ENCODE data around the gene MCHR2.

Gene MCHR2

GRCh38 chr6:99951016-99951805, 42.8 kb downstream of the MCHR2 start:
- Histone ChIP-seq H3K4me1 (no peaks in the 10 kb centered on the region), H3K4me2 (ENCODE audit: low read length) (no peak overlapping the region), H3K27me3 (ENCODE audit: control insufficient read depth, insufficient read depth, low read length) (no peaks in the 10 kb centered on the region), H3K27ac (no peak overlapping the region), H3K9ac (no peak overlapping the region), H3K9me3 (ENCODE audit: control insufficient read depth, low read length) (no peaks in the 10 kb centered on the region), H3K4me3 (ENCODE audit: low read depth, low read length) (no peak overlapping the region), H2AFZ (no peak overlapping the region), H3K79me2 (no peaks in the 10 kb centered on the region), H3K36me3 (ENCODE audit: control insufficient read depth, insufficient read depth, low read length) (no peaks in the 10 kb centered on the region)
- no peak for TF ChIP-seq CTCF (IDR thresholded peaks at IDR 0.05)

GRCh38 chr6:99946005-99946404, 48.0 kb downstream of the MCHR2 start:
- H3K9me3 ChIP-seq (ENCODE audit: control insufficient read depth, low read length), result no peaks in the 10 kb centered on the region
- no peaks in the 10 kb centered on the region for H3K36me3 ChIP-seq (ENCODE audit: control insufficient read depth, insufficient read depth, low read length)
- no peak overlapping the region for H3K27ac ChIP-seq
- H3K27me3 ChIP-seq (ENCODE audit: control insufficient read depth, insufficient read depth, low read length), result no peaks in the 10 kb centered on the region
- H3K79me2 ChIP-seq, result no peaks in the 10 kb centered on the region
- no peak overlapping the region for H3K4me3 ChIP-seq (ENCODE audit: low read depth, low read length)
- H2AFZ ChIP-seq, result no peak overlapping the region
- no peak for TF ChIP-seq CTCF (IDR thresholded peaks at IDR 0.05)
- H3K4me2 ChIP-seq (ENCODE audit: low read length), result no peak overlapping the region
- H3K9ac ChIP-seq, result no peak overlapping the region
- H3K4me1 ChIP-seq, result no peaks in the 10 kb centered on the region

GRCh38 chr6:99943846-99944245, 50.2 kb downstream of the MCHR2 start:
- Histone ChIP-seq H3K27ac (no peak overlapping the region), H3K79me2 (no peaks in the 10 kb centered on the region), H3K27me3 (ENCODE audit: control insufficient read depth, insufficient read depth, low read length) (no peaks in the 10 kb centered on the region), H2AFZ (no peak overlapping the region), H3K9ac (no peak overlapping the region), H3K4me2 (ENCODE audit: low read length) (no peak overlapping the region), H3K4me1 (no peaks in the 10 kb centered on the region), H3K9me3 (ENCODE audit: control insufficient read depth, low read length) (no peaks in the 10 kb centered on the region), H3K36me3 (ENCODE audit: control insufficient read depth, insufficient read depth, low read length) (no peaks in the 10 kb centered on the region), H3K4me3 (ENCODE audit: low read depth, low read length) (no peak overlapping the region)
- no peak for TF ChIP-seq CTCF (IDR thresholded peaks at IDR 0.05)

GRCh38 chr6:99940582-99940981, 53.4 kb downstream of the MCHR2 start:
- H3K27me3 ChIP-seq (ENCODE audit: control insufficient read depth, insufficient read depth, low read length), result no peaks in the 10 kb centered on the region
- H2AFZ ChIP-seq, result no peak overlapping the region
- no peaks in the 10 kb centered on the region for H3K79me2 ChIP-seq
- no peaks in the 10 kb centered on the region for H3K36me3 ChIP-seq (ENCODE audit: control insufficient read depth, insufficient read depth, low read length)
- no peaks in the 10 kb centered on the region for H3K9me3 ChIP-seq (ENCODE audit: control insufficient read depth, low read length)
- no peak overlapping the region for H3K4me2 ChIP-seq (ENCODE audit: low read length)
- H3K4me3 ChIP-seq (ENCODE audit: low read depth, low read length), result no peak overlapping the region
- H3K9ac ChIP-seq, result no peak overlapping the region
- no peaks in the 10 kb centered on the region for H3K4me1 ChIP-seq
- TF ChIP-seq CTCF (IDR thresholded peaks at IDR 0.05), result no peak
- H3K27ac ChIP-seq, result no peak overlapping the region

- Histone ChIP-seq H3K4me1 (no peaks in the 10 kb centered on the region), H3K9ac (no peak overlapping the region), H3K36me3 (ENCODE audit: control insufficient read depth, insufficient read depth, low read length) (no peaks in the 10 kb centered on the region), H3K27me3 (ENCODE audit: control insufficient read depth, insufficient read depth, low read length) (no peaks in the 10 kb centered on the region), H3K27ac (no peak overlapping the region), H3K79me2 (no peaks in the 10 kb centered on the region), H3K4me3 (ENCODE audit: low read depth, low read length) (no peak overlapping the region), H3K9me3 (ENCODE audit: control insufficient read depth, low read length) (no peaks in the 10 kb centered on the region), H3K4me2 (ENCODE audit: low read length) (no peak overlapping the region), H2AFZ (no peak overlapping the region)
- TF ChIP-seq CTCF (IDR thresholded peaks at IDR 0.05), result no peak
These were observed 60.9 kb downstream of the MCHR2 start for GRCh38 chr6:99933129-99933528.
